NOMO-1 treated with DMSO at 0.1 percent for 48 hours (cell line): ENCODE measurements around the gene PTCHD1.

ENCODE experiments used
- DNase-seq: peaks from one replicate; lab custom pipeline; 2025; ENCODE audit not compliant: unreplicated experiment; lab: John Stamatoyannopoulos, UW

The PTCHD1 gene

DNA sequence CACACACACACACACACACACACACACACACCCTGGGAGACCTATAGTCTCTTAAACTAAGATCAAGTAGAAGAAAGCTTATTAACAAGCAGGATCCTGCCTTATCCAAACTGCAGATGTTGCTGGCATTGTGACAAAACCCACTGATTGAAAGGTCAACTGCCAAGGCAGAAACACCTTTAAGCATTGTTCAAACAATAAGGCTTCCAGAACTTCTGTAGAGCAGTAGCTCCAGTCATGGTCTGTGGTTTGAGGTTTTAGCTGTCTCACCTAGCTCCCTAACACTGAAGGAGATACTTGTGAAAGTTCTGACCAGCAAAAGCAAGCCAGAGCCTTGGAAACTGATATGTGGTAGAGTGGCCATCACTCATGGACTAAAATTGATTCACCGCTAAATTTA lies 59.8 kb downstream of the PTCHD1 start:
- no peak for DNase-seq

DNA sequence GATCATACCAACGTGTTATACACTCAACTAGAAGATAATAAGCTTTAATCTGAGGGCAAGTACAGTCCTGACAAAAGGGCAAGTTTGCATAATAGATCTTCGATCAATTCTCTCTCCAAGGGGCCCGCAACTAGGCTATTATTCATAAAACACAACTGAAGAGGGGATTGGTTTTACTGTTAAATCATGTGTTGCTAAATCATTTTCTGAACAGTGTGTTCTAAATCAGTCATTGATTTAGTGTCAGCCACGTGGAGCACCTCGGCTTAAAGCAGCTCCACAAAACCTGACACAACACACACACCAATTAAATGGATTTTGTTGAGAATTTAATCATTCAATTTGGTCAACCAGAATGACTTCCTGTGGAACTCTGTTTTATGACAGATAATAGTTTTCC lies 61.6 kb downstream of the PTCHD1 start:
- no peak for DNase-seq

DNA sequence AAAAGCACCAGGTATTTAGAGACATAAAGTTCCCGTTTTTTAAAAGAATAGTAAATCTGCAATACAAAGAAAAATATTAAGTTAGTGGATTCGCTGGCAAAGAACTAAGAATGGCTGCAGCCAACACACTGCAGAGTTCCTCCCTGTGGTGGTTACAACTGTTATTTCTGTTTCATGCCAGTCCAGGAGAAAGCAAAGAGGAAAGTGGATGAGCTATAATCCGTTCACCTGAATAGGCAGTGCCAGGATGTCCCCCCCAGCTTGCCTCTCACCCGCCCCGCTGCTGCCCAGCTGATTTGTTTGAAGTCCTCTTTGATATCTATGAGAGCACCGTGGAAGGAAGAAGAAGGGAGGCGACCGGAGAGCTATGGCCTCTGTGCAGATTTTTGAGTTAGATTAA lies 63.9 kb downstream of the PTCHD1 start:
- no peak for DNase-seq

DNA sequence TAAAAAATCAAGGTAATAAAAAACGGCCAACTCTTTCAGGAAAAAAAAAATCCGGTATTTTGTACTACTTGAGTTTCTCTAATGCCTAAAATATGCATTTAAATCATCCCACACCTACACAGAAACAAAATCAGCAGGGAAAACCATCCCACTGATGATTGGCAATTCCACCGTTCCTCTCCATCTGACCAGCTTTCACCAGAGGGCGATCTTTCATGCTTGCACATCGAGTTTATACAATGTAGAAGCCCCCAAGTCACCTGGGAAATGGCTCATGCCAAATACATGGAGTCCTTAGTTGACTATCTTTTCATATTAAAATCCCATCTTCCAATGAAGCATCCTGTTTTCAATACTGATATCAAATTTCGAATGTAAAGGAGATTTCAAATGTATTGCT lies 69.2 kb downstream of the PTCHD1 start:
- DNase-seq = no peak

DNA sequence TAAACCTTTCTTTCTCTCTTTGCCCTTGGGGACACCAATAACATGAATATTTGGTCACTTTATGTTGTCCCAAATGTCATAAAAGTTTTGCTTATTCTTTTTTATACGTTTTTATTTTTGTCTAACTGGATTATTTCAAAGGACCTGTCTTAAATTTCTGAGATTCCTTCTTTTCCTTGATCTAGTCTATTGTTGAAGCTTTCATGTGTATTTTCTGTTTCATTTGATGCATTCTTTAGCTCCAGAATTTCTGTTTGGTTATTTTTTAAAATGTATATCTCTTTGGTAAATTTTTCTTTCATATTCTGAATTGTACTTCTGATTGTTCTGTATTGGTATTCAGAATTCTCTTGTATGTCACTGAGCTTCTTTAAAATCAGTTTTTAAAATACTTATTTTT lies 88.3 kb downstream of the PTCHD1 start:
- no peak for DNase-seq

DNA sequence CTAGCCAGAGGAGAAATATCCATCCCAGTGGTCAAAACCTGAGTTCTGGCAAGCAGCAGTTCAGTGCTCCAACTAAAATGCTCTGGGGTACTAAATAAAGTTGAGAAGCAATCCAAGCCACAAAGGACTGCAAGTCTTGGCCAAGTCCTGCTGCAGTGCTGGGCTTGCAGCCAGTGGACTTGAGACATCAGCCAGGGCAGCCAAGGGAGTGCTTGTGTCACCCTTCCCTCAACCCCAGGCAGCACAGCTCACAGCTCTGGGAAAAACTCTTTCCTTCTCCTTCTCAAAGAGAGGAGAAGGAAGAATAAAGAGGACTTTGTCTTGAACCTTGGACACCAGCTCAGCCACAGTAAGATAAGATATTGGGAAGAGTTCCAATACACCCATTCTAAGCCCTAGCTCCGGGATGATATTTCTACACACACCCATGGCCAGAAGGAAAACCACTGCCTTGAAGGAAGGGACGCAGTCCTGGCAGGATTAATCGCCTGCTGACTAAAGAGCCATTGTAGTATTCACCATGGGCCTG lies 99.8 kb downstream of the PTCHD1 start:
- no peak for DNase-seq

DNA sequence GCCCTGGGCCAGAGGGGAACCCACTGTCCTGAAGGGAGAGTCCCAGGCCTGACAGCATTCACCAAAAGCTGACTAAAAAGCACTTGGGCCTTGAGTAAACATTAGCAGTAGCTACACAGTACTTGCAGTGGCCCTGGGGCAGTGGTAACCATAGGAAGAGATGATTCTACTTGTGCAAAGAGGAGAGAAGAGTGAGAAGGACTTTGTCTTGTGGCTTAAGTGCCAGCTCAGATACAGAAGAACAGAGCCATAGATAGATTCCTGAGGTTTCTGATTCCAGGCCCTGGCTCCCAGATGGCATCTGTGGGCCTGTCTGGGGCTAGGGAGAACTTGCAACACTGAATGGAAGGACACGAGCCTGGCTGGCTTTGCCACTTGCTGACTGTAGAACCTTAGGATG lies 100.5 kb downstream of the PTCHD1 start:
- DNase-seq = no peak

DNA sequence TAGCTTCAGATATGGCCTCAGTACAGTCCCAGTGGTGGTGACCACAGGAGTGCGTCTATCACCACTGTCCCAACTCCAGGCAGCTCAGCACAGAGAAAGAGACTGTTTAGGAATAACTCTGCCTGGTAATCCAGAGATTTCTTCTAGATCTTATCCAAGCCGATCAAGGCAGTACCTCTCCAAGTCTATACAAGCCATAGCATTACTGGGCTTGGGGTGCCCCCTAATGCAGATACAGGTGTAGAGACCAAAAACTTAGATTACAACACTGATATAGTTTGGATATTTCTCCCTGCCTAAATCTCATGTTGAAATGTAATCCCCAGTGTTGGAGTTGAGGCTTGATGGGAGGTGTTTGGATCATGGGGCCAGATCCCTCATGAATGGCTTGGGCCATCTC lies 100.9 kb downstream of the PTCHD1 start:
- no peak for DNase-seq

DNA sequence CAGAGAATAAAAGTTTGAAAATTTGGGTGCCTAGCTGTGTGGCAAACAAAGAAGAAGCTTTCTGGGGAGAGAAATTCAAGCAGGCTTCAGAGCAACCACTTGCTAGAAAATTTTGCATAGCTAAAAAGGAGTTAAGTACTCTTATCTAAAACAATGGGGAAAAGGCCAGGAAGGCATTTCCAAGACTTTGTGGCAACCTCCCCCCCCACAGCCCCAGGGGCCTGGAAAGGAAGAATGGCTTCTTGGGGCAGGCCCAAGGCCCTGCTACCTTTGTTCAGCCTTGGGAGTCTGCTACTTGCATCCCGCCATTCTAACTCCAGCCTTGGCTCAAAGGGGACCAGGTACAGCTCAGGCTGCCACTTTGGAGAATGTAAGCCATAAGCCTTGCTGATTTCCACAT lies 102.2 kb downstream of the PTCHD1 start:
- no peak for DNase-seq

DNA sequence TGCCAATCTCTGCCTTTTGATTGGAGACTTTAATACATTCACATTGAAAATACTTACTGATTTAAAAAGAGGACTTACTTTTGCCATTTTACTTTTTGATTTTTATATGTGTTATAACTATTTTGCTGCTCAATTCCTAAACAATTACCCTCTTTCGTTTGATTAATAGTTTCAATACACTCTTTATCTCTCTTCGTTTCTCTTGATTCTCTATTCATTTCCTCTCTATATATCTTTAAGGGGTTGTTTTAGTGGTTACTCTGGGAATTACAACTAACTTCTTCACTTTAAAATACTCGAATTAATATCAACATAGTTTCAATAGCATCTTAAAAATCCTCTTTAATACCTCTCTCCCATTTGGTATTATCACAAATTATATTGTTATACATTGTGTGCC lies 116.6 kb downstream of the PTCHD1 start:
- no peak for DNase-seq
